T1000 (cell line): Measurements from ENCODE around the gene METTL16.

ENCODE experiments used
- DNase-seq: peaks from one replicate; lab custom pipeline; 2025; ENCODE audit warnings: mixed read lengths; lab: John Stamatoyannopoulos, UW

Gene METTL16

GRCh38 chr17:2380226-2380922 is 131.3 kb downstream of the METTL16 start:
- DNase-seq: no peak

GRCh38 chr17:2379489-2380225 is 132.0 kb downstream of the METTL16 start:
- DNase-seq: no peak

GRCh38 chr17:2378905-2379304 is 132.8 kb downstream of the METTL16 start:
- no peak for DNase-seq

GRCh38 chr17:2377659-2378058 is 134.0 kb downstream of the METTL16 start:
- no peak for DNase-seq

GRCh38 chr17:2376107-2376506 is 135.6 kb downstream of the METTL16 start:
- DNase-seq: no peak

GRCh38 chr17:2375406-2375805 is 136.3 kb downstream of the METTL16 start:
- DNase-seq: no peak

- no peak for DNase-seq
Measured at GRCh38 chr17:2374549-2375285, 137.0 kb downstream of the METTL16 start.

- no peak for DNase-seq
Measured at GRCh38 chr17:2373179-2373578, 138.5 kb downstream of the METTL16 start.

GRCh38 chr17:2372681-2373080 is 139.0 kb downstream of the METTL16 start:
- DNase-seq: no peak

- DNase-seq: no peak
Measured at GRCh38 chr17:2372180-2372579, 139.5 kb downstream of the METTL16 start.

- DNase-seq: no peak
Measured at GRCh38 chr17:2371183-2372130, 140.2 kb downstream of the METTL16 start.

- DNase-seq: no peak
Measured at GRCh38 chr17:2370211-2370589, 141.5 kb downstream of the METTL16 start.

GRCh38 chr17:2369551-2370210 is 142.0 kb downstream of the METTL16 start:
- no peak for DNase-seq

GRCh38 chr17:2369039-2369438 is 142.6 kb downstream of the METTL16 start:
- DNase-seq: no peak

- DNase-seq: no peak
Measured at GRCh38 chr17:2368359-2368758, 143.3 kb downstream of the METTL16 start.

GRCh38 chr17:2366747-2367494 is 144.8 kb downstream of the METTL16 start:
- no peak for DNase-seq
